ENCODE results near the gene FMN1.

DNA sequence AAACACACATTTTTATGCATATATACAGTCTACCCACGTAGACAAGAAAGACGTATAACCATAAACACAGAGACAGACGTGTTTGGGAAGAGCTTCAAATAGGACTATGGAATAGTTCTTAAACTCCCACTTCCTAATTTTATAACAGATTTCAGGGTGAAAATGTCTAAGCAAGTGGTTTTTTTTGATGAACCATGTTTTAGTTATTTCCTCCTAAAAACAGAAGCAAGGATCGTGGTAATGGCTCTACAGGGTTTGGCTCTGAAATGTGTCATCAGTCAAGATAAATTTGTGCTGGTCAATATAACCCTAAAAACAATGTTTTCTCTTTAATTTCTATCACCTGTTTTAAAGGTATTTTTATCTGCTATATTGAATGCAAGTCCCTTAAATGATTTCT, 58.2 kb downstream of the FMN1 start:
- TF ChIP-seq CTCF (conservative IDR thresholded peaks at IDR 0.05) (no peak), EZH2 (IDR thresholded peaks at IDR 0.05; ENCODE audit: low read depth) (no peak)
